Measurements from ENCODE around the gene SLC25A15.

The SLC25A15 gene

DNA sequence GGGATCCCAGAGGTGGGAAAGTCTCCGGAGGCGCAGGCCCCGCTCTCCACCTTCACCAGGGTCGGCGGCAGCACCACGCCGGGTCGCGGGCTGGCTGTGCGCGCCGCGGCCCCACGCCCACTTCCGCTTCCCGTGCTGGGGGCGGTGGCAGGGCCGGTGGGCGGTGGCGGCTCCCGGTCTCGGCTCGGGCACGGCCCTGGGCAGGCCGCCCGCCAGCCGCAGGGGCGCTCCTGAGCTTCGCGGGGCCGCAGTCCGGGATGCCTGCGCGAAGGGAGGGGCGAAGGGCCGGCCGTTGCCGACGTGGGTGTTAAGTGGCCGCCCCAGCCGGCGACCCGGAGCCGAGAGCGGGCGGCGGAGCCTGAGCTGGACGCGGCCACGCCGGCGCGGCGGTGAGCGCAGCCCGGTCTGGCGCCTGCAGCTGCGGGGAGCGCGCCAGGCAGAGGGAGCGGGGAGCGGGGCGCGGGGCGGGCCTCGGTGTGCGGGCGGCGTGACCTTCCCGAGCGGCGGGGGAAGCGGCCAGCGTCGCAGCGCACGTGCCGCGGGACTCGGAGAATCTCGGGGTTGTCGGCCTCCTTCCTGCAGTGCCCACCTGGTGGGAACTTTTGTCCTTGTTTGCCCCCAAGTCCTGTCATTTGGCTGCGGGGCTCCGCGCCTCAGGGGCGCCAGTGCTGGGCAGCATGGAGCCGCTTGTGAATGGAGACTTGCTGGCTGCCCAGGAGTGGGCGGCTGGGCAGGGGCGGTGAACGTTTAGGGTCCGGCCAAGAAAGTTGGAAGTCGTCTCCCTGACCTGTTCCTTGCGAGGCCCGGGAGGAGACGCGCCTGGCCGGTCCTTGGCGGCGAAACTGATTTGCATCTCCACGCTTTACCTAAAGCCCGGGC lies at the start of gene SLC25A15:
Gene SLC25A15 (plus strand): TSS at position 337 of the 879 bp plus-strand sequence. CDS start 3,616 bp downstream, outside the sequence.
- DNase-seq (ENCODE audit: low read depth in 3 of 3), result peak; percentile 37 to 77 (median 61)

DNA sequence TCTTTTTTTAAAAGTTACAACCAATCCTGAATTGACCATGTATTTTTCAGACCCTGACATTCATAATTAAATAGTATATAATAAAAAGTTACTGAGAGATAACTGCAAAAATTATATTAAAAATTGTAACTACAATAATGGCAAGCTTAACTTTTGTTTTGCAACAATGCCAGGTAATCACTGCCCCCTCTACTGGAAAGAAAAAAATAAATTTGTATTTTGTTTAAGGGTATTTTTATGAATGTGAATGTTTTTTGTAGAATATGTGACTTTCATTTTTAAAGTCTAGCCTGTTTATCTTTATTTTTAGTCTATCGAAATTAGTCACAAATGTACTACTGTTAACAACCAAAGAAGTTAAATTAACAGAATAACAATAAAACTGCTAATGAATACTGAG lies 40.1 kb upstream of the SLC25A15 start:
- no peak for DNase-seq (ENCODE audit: low read depth in 3 of 3)

DNA sequence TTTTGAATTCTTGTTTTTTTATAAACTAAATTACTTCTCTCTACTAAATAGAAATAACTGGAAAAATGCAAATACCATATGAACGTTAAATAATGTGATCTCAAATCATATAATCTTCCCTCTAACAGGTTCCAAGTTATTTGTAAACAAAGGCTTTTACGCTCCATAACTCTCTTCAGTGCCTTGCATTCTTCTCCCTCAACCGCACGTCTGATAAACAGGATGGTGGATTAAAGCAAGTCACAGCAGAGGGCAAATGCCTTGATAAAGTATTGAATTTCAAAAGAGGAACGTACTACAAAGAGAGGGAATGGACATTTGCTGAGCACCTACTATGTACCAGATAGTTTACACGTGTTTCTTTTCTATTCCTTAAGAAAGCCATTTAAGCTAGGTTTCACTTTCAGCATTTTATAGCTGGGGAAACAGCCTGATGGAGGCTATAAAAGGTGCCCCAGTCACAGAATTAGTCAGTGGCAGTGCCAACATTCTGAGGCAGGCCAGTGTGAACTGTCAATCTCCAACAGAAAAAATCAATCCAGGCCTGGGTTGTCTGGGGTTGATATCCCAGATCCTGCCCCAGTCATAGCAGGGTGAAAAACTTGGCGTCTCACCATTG lies 34.2 kb upstream of the SLC25A15 start:
- DNase-seq (ENCODE audit: low read depth in 3 of 3), result no peak

DNA sequence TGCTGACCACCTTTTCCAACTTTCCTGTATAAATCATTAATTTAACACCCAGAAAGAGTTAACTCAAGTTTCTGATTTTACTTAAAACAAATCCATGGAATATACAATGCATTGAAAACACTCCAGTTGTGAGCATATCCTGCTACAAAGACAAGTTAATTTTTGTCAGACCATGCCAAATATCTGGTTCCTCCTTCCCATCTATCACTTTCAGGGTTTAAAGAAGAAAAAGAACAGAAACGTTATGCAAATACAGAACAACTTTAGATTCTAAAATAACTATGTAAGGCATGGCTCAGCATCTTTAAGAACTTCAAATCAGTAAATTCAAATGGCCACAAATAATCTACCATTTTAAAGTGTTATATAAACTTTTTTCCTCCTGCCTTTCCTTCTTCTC lies 33.4 kb upstream of the SLC25A15 start:
- no peak for DNase-seq (ENCODE audit: low read depth in 3 of 3)

DNA sequence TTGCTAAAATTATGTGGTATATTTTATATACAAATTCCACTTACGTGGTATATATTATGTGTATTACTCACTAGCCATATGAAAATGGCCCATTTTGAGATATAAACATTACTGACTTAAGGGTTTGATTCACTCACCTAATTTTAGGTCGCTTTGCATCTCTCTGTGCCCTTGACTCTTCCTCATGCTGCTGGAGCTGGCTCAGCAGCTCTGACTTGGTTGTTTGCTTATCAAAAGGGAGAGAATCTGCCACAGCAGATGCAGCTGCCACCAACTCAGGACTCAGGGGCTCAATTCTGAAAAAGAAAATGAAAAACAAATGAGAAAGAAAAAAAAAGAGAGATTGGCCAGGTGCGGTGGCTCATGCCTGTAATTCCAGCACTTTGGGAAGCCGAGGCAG lies 30.6 kb upstream of the SLC25A15 start:
- DNase-seq (ENCODE audit: low read depth in 3 of 3), result no peak

DNA sequence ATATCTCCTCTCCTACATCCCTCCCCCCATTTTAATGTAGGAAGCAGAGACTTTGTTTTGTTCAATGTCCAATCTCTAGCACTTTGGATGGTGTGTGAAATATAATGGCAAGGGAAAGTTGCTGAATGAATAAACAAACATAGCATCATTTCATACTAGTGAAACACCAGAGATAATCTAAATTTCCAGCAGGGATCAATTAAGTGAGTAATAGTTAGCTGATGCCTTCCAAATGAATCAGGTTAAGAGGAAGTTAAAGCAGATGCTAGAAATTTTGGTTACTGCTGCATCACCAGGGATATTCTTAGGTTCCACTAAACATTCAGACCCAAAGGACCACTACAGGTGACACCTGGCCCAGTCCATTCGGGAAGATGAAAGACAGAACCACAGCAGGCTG lies 26.6 kb upstream of the SLC25A15 start:
- DNase-seq (ENCODE audit: low read depth in 3 of 3), result no peak

DNA sequence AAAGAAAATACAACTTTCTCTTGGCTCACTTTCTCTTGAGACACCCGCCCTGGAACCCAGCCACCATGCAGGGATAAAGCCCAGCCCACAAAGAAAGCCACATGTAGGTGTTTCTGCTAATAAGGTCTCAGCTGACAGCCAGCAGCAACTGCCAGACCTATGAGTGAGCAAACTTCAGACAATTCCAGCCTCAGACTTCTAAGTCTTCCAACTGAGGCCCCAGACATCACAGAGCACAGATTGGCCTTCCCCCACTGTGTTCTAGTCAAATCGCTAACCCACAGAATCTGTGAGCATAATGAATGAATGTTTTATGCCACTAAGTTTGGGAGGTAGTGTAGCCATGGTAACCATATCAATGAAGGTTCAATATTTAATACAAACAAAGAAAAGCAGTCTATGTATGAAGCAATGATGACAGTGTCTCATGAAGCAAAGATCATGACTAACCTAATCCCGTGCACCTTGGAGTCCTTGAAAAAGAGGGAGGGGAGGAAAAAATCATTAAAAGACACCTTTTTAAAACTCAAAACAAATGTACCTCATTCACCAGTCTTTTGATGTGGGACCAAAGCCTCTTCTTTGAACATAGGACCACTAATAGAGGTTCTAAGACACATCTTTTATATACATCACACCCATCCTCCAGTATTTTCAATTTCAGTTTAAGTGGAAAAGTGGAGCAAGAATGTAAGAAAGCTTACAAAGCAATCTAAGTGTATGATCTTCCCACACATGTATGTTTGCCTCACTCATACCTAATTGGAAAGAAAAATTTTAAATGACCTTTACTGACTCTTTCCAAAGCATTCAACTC lies 24.6 kb upstream of the SLC25A15 start:
- peak in 2 of 3 experiments; percentile 22 to 41 for DNase-seq (ENCODE audit: low read depth in 3 of 3)

DNA sequence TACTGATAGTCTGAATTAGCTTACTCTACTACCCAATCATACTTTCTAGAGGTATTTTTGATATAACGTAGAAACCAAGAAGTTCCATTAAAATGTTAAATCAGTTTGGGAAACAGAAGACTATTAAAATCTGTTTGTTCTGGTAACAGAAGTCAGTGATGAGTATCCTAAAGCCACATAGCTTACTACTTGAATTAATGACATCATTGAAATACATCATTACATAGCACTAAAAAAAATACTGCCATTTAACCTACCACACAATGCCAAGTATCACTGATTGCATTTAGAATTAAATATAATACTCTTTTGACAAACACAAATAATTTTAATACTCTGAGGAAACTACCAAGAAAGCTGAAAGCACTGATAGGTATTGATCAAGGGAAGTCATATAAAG lies 23.8 kb upstream of the SLC25A15 start:
- DNase-seq (ENCODE audit: low read depth in 3 of 3), result no peak

DNA sequence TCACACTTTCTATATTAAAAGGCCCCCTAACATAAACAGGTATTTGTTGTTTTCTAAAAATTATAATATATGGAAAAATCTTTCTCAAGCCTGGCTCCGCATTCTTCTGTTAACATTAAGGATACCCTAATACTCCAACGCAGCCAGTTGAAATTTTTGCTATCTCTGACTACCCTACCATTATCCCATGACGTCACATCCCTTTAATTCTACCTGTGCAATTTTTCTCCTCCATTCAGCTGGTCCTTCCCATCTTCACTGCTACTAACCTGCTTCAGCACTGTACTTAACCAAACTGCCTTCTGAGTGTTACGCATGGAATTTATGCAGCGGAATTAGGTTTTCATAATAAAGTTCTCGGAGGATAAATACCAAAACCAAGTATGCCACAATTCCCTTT lies 19.4 kb upstream of the SLC25A15 start:
- no peak for DNase-seq (ENCODE audit: low read depth in 3 of 3)

DNA sequence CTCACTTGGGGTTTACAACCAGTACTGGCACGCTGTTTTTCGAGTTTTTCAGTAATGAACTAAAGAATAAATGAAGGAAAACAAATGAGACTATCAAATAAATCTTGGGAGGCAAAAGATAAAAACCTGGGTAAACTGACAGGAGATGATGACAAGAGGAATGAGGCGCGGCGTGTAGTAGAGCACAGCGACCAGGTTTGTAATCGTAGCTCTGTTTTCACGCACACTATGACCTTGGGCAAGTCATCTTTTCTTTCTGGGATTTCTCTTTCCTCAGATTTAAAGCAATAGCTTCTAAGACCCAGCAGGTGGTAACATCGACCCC lies 18.8 kb upstream of the SLC25A15 start:
- DNase-seq (ENCODE audit: low read depth in 3 of 3), result no peak

DNA sequence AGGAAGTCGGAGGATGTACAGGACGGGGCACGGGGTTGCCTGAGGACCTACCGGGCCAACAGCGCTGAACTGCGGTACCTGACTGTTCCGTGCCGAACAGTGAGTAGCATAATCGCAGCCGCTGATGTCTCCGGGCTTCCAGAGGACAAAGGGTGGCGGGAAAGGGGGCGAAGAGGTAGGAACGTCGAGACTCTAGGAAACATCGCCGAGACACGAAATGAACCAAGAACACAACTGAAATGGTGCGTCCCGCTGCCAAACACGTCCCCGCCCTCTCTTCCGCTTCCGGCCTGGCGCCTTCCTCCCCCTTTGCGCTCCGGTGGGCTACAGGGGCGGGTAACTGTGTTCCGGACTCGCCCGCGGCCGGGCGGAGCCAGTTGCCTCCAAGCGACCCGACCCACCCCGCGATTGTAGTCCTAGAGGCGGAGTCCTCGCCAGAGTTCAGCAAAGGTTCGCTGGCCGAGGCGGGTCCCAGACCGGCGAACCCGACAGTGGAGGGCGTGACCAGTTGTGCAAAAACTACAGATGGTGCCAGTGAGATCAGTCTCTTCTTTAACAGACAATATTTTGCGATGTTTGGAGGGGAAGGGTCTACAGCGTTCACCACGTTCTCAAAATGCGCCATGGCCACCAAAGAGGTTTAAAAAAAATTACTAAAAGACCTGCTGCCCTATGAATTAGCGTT lies 18.3 kb upstream of the SLC25A15 start, which contains the start of gene MRPS31:
Gene MRPS31 (minus strand): TSS at position 257 of the 685 bp plus-strand sequence. CDS start 54 bp downstream, at position 203.
- DNase-seq (ENCODE audit: low read depth in 3 of 3), result peak; percentile 92 to 94 (median 92)

DNA sequence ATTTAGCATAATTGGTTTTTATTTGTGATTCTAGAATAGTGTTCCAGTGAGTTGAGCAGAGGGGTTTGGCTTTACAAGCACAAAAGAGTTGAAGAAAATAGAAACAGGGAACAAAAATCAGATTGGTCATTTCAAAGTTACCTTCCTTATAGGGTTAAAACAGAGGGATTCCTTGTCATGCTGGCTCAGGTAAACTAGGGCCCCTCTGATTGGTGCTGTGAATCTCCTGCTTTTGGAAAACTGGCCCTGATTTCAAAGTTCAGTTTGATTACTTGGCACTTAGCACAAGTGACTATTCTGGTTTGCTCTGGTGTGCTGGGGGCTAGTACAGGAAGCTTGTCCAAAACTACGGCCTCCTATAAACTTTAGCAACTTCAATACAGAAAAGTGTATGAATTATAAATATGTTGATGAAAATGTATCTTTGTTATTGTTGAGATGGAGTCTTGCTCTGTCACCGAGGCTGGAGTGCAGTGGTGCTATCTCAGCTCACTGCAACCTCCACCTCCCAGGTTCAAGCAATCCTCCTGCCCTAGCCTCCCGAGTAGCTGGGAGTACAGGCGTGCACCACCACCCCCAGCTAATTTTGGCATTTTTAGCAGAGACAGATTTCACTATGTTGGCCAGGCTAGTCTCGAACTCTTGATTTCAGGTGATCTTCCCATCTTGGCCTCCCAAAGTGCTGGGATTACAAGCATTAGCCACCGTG lies 16.5 kb upstream of the SLC25A15 start:
- no peak for DNase-seq (ENCODE audit: low read depth in 3 of 3)

DNA sequence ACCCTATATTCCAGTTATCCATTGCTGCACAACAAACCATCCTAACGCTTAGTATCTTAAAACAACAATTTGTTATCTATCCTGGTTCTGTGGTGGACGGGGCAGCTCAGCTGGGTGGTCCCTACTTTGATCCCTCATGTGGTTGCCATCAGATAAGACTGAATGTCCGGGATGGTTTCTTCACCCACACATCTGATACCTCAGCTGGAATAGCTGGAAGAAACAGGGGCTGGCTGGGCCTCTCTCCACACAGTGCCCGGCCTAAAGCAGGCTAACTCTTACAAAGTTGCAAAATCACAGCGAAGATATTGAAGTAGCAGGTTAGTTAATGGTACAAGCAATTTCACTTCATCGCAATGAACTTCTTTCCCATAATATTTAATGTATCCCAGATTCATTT lies 14.7 kb upstream of the SLC25A15 start:
- DNase-seq (ENCODE audit: low read depth in 3 of 3), result no peak

DNA sequence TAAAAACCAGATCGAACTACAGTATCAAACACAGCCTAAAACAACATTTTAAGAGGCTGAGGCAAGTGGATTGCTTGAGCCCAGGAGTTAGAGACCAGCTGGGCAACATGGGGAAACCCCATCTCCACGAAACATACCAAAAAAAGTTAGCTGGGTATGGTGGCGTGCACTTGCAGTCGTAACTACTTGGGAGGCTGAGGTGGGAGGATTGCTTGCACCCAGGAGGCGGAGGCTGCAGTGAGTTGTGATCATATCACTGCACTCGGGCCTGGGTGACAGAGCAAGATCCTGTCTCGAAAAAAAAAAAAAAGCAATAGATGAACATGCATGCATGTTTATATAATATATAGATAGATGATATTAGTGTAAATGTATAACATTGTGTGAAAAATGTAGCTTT lies 13.2 kb upstream of the SLC25A15 start:
- DNase-seq (ENCODE audit: low read depth in 3 of 3), result peak in 1 of 3 experiments; percentile 11

DNA sequence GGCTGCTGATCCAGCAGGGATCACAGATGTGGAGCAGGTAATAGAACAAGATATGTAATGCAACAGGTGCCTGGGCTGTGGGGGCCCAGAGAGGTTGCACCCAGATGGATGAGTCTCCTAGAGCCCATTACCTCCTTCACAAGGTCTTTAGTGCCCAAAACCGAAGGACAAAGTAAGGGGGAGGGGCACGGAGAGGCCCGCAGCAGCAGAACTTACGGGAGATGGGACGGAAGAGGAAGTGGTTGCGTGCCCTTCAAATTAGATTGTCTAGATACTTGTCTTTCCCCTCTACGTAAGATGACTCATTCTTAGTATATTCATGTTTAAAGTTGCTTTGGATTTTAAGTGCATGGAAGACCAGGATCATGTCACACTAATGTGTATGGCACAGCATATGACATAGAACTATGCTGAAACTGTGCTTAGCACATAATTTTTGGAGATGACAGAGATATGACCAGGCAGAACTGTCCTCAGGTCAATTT lies 12.7 kb upstream of the SLC25A15 start:
- peak; percentile 34 to 68 (median 43) for DNase-seq (ENCODE audit: low read depth in 3 of 3)

DNA sequence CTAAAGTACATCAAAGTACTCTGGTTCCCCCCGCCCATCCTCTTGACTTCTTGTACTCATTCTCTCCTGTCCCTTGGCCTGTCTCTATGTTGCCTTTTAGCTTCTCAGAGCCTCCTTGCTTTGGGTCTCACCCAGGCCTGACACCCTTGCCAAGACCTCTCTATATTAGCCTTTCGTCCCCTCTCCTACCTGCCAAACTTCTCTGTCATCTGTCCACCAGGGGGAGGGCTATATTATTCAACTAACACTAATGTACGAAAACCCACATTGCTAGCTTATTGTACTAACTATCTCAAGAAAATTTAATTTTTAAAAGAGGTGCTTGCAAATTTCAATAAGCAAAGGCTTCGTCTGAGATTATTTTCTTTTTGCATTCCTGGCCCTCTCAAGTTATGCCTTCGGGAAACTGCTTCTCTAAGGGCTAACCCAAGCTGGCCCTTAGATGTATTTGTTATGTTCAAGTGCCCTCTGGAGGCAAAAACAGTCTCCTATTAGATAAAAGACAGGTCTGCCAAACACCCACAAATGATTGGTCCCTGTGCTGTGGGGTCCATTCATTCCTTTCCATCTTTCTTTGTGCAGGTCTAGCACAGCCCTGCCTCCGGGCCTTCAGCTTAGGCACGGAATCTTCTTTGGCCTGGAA lies 12.1 kb upstream of the SLC25A15 start:
- DNase-seq (ENCODE audit: low read depth in 3 of 3), result peak in 1 of 3 experiments; percentile 8

DNA sequence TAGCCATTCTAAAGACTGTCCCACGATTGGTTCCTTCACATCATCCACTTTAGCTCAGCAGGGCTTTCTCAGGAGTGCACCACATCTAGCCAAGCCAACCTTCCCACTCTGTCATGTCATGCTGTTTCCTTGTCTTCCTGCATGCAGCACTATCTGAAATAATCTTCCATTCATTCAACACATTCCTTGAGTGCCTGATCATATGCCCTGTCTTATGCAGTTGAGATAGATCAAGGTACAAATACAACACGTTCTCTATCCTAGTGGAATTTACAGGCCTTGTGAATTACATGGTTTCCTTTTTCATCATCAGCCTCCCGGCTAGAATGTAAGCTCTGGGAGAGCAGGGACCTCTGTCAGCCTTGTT lies 11.6 kb upstream of the SLC25A15 start:
- no peak for DNase-seq (ENCODE audit: low read depth in 3 of 3)

DNA sequence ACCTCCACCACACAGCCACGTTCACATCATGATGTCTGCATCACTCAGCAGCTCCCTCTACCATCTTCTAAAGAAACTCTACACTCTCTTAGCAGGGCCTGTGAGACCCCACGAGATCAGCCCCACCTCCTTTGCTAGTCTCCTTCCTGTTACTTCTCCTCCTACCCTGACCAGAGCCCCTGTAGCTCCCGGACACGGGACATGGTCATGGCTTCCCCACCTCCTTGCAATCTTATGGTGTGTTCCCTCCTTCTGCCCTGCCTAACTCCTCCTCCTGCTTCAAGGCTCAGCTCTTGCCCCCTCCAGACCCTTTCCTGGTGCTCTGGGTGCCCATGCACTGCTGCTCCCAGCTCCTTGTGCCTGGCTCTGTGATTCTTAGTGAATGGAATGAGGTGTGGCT lies 10.4 kb upstream of the SLC25A15 start:
- DNase-seq (ENCODE audit: low read depth in 3 of 3), result no peak

DNA sequence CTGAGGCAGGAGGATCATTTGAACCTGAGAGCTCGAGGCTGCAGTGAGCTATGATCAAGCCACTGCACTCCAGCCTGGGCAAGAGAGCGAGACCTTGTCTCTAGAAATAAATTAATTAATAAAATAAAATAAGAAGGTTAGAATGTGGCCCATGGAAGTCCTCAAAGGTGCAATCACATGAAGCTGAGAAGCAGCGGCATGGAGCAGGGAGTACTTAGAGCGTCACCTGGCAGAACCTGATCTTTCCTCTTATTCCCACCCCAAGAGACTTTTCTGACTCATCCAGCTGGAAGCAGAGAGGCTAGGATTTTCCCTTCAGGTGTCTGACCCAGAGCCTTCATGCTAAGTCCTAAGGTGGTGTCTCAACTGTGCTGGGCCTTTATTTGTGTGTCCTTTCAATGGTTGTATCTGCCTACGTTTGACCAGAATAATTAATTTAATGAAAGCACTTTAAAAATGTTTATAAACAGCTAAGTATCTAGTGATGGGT lies 9.6 kb upstream of the SLC25A15 start:
- no peak for DNase-seq (ENCODE audit: low read depth in 3 of 3)

DNA sequence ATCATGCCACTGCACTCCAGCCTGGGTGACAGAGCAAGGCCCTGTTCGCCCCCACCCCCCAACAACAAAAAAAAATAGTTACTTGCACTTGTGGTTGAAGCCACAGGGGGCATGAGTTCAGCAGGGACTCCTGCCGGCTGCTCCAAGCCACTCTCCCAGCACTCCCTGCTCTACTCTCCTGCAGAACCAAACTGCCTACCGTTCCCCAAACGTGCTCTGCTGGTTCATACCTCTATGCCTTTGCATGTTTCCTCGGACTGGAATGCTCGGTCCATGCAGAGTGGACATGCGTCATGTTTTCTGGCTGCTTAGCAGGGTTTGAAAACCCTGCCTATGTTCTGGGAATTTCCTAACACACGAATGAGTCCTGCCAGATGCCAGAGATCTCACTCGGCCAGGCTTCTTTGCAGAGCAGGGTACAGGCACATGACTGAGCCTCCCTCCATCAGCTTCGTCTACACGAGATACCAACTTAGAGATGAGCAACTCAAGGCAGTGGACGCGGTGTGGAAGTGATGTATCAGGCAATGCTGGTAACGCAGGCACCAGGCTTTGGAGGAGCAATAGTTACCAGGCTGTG lies 8.5 kb upstream of the SLC25A15 start:
- no peak for DNase-seq (ENCODE audit: low read depth in 3 of 3)
